22Rv1 (cell line): ENCODE data around the gene LTF.

ENCODE experiments used
- H3K27ac ChIP-seq: fragments of 450-650 bp; 2 replicates; pipeline ENCODE4 v1.5.1; 2017
- CTCF ChIP-seq: fragments of 450-650 bp; IDR thresholded peaks from 2 replicates; pipeline ENCODE4 v1.5.1; 2017; ENCODE audit warnings: mild to moderate bottlenecking
- ZFX ChIP-seq: fragments of 450-650 bp; IDR thresholded peaks from 2 replicates; pipeline ENCODE4 v1.6.1; 2017; ENCODE audit warnings: antibody characterized with exemption, borderline replicate concordance

LTF gene

GRCh38 chr3:46477145-46477544 is 12.4 kb upstream of the LTF start:
- no peak overlapping the region for H3K27ac ChIP-seq
- TF ChIP-seq CTCF (no peak), ZFX (no peak)

- no peak overlapping the region for H3K27ac ChIP-seq
- TF ChIP-seq CTCF (no peak), ZFX (no peak)
Observed at GRCh38 chr3:46472736-46473135, 8.0 kb upstream of the LTF start.

- TF ChIP-seq CTCF, result no peak
- no peak for TF ChIP-seq ZFX
- H3K27ac ChIP-seq, result no peak overlapping the region
Observed at GRCh38 chr3:46471371-46471914, 6.7 kb upstream of the LTF start.

- TF ChIP-seq CTCF (no peak), ZFX (no peak)
- no peak overlapping the region for H3K27ac ChIP-seq
Observed at GRCh38 chr3:46470831-46471230, 6.1 kb upstream of the LTF start.

GRCh38 chr3:46469680-46470357 is 5.1 kb upstream of the LTF start:
- TF ChIP-seq CTCF (no peak), ZFX (no peak)
- no peak overlapping the region for H3K27ac ChIP-seq

GRCh38 chr3:46468753-46469600 is 4.3 kb upstream of the LTF start:
- no peak overlapping the region for H3K27ac ChIP-seq
- no peak for TF ChIP-seq CTCF
- TF ChIP-seq ZFX, result no peak

- H3K27ac ChIP-seq, result no peak overlapping the region
- TF ChIP-seq CTCF, result no peak
- TF ChIP-seq ZFX, result no peak
Observed at GRCh38 chr3:46467562-46467961, 2.9 kb upstream of the LTF start.
